ENCODE data around the gene IFNA7.
"Not testable (repeated sequence)": the region's sequence is repeated elsewhere in the genome, so short reads cannot be mapped to it uniquely, and the experiment has no call there.

Gene IFNA7

DNA sequence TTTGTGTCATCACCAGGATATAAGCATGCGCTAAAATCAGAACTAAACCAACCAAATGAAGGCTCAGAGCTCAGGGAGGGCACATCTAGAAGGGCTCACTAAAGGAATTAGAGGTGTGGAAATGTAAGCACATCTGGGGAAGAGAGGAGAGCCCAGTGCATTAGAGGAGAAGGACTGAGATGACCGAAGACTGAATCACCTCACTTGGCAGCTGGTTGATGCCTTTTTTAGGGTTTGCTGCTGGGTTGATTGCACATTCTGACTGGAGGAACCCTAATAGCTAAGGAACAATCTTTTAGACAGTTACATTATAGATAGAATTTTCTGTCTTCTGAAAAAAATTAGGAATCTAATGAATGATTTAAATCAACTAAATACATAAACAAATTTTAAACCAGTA, 27.3 kb downstream of the IFNA7 start:
- DNase-seq: no peak

DNA sequence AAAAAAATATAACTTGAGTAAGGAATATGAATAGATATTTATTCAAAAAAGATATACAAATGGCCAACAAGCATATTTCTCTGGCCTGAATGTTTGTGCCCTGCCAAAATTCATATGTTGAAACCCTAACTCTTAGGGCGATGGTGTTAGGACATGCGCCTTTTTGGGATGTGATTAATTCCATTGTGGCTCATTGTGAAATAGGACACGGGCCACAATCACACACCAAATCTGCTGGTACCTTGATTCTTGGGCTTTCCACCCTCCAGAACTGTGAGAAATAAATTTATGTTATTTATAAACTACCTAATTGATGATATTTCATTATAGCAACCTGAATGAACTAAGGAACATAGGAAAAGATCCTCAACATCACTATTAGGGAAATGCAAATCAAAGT, 29.8 kb downstream of the IFNA7 start:
- DNase-seq: no peak

DNA sequence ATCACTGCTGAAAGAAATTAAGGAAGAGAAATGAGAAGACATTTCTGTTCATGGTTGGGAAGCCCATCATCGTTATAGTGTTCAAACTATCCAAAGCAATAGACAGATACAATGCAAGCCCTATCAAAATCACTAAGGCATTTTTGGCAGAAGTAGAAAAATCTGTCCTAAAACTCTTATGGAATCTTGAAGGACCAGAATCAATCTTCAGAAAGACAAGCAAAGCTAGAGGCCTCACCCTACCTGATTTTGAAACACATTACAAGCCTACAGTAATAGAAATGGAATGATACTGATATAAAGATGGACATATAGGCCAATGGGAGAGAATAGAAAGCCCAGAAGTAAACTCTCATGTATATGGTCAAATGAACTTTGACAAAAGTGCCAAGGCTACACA, 30.7 kb downstream of the IFNA7 start:
- no peak for DNase-seq

DNA sequence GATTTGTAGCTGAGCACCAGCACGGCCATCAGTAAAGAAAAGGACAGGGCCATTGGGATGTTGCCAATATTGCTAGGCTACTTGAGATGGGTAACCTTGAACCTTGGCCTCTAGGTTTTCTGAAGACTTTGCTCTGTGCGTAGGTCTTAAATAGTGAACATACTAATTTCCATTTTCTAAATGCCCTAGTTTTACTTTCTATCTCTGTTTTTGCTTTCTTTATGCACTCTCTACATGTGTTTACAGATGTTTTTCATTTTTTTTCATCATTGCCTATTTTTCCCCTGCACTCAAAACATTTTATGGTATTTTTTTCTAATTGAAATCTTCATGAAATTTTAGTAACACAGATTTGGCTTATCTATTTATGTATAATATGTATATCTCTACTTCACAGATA, 35.4 kb downstream of the IFNA7 start, which contains the start of gene IFNA21:
Gene IFNA21 (minus strand): TSS at position 101 of the 400 bp plus-strand sequence. CDS start 48 bp downstream, at position 53.
- not testable (repeated sequence) for DNase-seq

DNA sequence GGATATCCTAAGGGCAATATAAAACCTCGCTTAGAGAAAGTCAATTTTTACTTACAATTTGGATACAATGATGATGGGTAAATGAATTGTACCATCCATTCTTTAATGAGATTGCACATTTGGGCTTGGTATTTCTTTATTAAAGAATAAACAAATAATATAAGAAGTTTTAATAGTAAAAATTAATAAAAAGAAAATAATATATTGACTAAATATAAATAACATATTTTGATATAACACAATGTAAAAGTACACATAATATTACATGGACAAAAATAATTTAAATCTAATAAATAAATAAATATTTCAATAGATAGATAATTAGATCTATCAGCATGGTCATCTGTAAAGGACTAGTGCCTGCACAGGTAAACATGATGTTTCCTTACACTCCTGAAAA, 36.5 kb downstream of the IFNA7 start:
- no peak for DNase-seq

DNA sequence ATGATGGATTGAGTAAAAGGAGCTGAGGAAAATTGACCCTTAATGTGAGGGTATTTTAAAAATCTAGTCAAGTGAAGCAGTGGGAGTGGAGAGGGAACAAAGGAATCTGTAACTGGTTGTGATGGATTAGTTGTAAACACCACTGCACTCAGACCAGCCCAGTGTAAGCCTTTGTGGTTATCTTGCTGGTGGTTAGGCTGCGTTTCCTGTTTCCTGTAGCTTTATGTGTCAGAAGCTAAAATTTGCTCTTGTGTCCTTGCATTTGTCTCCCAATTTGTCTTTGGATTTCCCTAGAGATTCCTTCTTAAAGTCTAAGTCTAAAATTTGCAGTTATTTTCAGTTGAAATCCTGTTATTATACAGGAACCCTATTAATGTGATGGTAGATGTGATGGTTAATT, 41.8 kb downstream of the IFNA7 start:
- no peak for DNase-seq

DNA sequence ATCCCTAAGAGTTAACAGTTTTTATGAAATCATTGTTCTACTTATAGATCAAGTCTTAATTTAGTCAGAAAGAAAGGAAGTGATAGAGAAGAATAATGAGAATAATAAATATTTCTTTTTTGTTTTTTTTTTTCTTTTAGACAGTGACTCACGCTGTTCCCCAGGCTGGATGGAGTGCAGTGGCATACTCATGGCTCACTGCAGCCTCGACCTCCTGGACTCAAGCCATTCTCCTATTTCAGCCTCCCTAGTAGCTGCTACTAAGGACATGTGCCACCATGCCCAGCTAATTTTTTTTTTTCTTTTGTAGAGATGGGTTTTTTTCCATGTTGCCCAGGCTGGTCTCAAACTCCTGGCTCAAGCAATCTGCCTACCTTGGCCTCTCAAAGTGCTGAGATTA, 46.5 kb downstream of the IFNA7 start:
- DNase-seq: no peak

DNA sequence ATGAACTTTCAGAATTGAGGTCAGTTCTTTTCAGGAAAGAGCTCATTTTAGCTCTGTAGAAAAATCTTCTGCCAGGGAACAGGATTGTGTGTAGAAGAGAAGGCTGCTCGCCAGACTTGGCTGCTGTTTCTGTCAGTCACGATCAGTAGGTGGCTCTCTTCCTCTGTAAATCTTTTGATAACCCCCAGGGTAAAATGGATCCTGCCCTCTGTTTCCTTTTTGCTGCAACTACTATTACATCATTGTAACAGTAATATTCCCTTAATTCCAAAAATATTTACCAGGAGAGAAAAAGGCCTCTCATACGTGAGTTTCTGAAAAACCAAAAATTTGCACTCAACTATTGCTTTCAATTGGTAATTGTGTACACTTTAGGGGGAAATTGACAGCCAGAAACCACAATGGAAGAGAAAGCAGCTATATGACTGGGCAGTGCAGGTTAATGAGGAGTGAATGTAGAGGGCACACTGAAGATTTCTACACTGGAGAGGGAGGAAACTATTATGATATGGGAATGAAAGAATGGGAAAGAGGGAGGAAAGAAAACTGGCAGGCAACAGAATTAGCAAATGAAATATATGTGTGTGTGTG, 47.9 kb downstream of the IFNA7 start:
- DNase-seq: no peak

DNA sequence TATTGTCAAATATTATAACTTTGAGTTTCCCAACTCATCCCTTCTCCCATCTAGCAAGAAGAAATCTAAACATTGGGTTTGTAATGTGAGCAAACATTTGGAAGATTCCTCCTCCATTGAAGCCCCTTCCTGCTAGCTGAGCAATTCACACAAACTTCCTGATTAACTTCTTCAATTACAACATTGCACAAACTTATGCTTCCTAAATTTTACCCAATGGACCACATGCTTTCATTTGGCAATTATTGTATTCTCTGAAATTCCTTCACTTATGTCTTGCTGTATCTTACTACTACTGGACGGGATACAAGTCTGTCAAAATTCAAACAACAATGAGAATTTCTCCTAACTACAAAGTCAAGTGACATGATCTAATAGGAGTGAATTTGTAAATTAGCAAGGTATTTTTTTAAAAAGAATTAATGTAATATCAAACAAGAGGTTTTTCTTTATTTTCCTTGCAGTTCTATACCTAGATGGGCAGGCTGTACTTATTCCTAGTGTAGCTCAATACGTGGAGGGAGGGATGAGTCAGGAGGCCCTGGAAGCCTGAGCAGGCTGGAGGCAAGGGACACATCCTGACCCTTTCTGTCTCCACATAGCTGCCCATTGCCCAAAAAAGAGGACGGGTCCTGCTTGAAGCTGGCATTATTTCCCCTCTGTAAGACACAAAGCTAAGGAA, 48.5 kb downstream of the IFNA7 start:
- DNase-seq: no peak
